ENCODE measurements around the gene ADRM1. TPM values are rescaled to one million over a fixed set of nuclear protein-coding genes. Genes with fewer than 3 reads are reported as not detected.

ADRM1 gene, protein sequence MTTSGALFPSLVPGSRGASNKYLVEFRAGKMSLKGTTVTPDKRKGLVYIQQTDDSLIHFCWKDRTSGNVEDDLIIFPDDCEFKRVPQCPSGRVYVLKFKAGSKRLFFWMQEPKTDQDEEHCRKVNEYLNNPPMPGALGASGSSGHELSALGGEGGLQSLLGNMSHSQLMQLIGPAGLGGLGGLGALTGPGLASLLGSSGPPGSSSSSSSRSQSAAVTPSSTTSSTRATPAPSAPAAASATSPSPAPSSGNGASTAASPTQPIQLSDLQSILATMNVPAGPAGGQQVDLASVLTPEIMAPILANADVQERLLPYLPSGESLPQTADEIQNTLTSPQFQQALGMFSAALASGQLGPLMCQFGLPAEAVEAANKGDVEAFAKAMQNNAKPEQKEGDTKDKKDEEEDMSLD
- total RNA-seq (2013; cell fraction: nucleolus; rRNA removed), result 20.8 and 22.6 TPM in 2 replicates
- 148 and 160 TPM in 2 replicates for total RNA-seq (2014; rRNA removed)
- 43.3 and 53.3 TPM in 2 replicates for total RNA-seq (2014; rRNA removed; fragmentation: Illumina TruSeq; extraction: Trizol)
- 117 and 125 TPM in 2 replicates for total RNA-seq (2021)
- polyA plus RNA-seq (2011; ENCODE audit: low read depth), result 17.4 TPM
- 33.1 and 67.0 TPM in 2 replicates for polyA plus RNA-seq (2011; rRNA removed)
- polyA plus RNA-seq (2011; cell fraction: cytosol; rRNA removed), result 84.8 and 158 TPM in 2 replicates
- 104 and 164 TPM in 2 replicates for polyA plus RNA-seq (2011; cell fraction: nucleus; rRNA removed)
- 51.6 and 61.0 TPM in 2 replicates for polyA plus RNA-seq (2012)
- 10.2 and 34.3 TPM in 2 replicates for polyA plus RNA-seq (2014; fragmentation: Illumina TruSeq; extraction: Trizol)
- 10 to 100 TPM in 1 of 2 experiments, 1 to 10 TPM in 1; 3.4 to 13.6 TPM for polyA plus RNA-seq (2014; fragmentation: Nextera tagmentation; extraction: Ambion mirVana)
- polyA plus RNA-seq (2014; rRNA removed), result 150 and 181 TPM in 2 replicates
- 100 to 1,000 TPM; 207 to 213 TPM for polyA plus RNA-seq (2016; fragmentation: Nextera tagmentation; extraction: Ambion mirVana)
- polyA minus RNA-seq (2011; rRNA and poly(A)+ RNA removed), result 28.0 and 62.4 TPM in 2 replicates
- polyA minus RNA-seq (2011; cell fraction: cytosol; rRNA and poly(A)+ RNA removed), result 30.9 and 42.4 TPM in 2 replicates
- polyA minus RNA-seq (2011; cell fraction: nucleus; rRNA and poly(A)+ RNA removed), result 30.0 and 51.8 TPM in 2 replicates
- percentile 77 among the genes with signal in this experiment for Bru-seq, nascent RNA
- BruChase-seq, experiment 1, labeled RNA remaining after a 6-hour chase, result percentile 90 among the genes with signal in this experiment
- percentile 85 among the genes with signal in this experiment for BruChase-seq, experiment 2, labeled RNA remaining after a 2-hour chase
- long read RNA-seq, experiment 1, transcript ADRM1-205 (9 exons, 1,361 nt), result minor isoform, 20 of 305 reads
- long read RNA-seq, experiment 1, transcript ADRM1-201 (10 exons, 1,478 nt), result major isoform, 207 of 305 reads
- long read RNA-seq, experiment 1, partial matches to known transcripts, result 16 of 305 reads
- long read RNA-seq, experiment 1, other reads (novel, unspliced or antisense), result 62 of 305 reads
- long read RNA-seq, experiment 2, transcript ADRM1-201 (10 exons, 1,478 nt), result major isoform, 70 of 93 reads
- long read RNA-seq, experiment 2, partial matches to known transcripts, result 4 of 93 reads
- long read RNA-seq, experiment 2, other reads (novel, unspliced or antisense), result 15 of 93 reads

DNA sequence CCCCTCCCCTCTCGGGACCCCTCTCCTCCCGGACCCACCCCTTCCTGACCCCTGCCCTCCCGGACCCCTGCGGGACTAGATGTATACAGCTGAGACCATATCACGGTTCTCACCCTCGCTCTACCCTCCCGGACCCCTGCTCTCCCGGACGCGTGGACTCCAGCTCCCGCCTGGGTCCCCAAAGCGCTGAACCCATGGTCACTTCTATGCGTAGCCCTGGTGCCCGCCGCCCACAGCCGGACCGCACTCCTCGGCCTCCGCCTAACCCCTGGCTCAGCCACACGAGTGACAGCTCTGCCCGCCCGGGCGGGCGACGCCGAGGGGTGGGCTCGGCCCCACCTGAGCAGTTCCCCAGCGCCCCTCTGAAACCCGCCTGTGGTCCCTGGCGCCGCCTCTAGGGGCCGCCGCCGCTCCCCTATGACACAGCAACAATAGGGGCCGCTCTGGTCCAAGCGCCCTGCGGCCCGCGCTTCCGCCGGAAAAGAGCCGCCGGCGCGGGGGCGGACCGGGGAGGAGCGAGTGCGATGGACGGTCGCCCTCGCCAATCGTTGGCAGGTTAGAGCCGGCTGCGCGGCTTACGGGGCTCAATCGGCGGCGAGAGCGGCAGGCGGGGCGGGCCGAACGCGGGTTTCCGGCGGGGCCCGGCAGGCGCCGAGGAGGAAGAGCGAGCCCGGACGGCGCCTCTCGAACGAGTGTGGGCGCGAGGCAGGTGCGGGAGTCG lies at the start of gene ADRM1:
Gene ADRM1 (plus strand): TSS at position 657 of the 721 bp plus-strand sequence. CDS start 572 bp downstream, outside the sequence.
- ATAC-seq (peak; percentile 93), FAIRE-seq (peak; percentile 95), DNase-seq (ENCODE audit: low read depth, low spot score) (peak; percentile 76)
- Histone ChIP-seq H3K9me3 (replicated peaks; ENCODE audit: control insufficient read depth, insufficient read depth, low read length) (no peaks in the 10 kb centered on the region), H3K27me3 (replicated peaks in 1 of 2; ENCODE audit: control insufficient read depth in 2 of 2, insufficient read depth in 2 of 2, low read length in 1 of 2) (no peaks in the 10 kb centered on the region), H3K4me1 (ENCODE audit: control insufficient read depth, insufficient read depth, low read length) (peaks cover 10% of the 10 kb centered on the region), H3K9ac (ENCODE audit: control insufficient read depth, insufficient read depth, low read length) (peak within 1 kb of the TSS; percentile 76), H3K4me2 (ENCODE audit: control insufficient read depth, insufficient read depth) (peak within 1 kb of the TSS; percentile 91), H3K27ac (ENCODE audit: control insufficient read depth, insufficient read depth) (peak within 1 kb of the TSS; percentile 90), H3K79me2 (ENCODE audit: control insufficient read depth, insufficient read depth, low read length) (peaks cover 34% of the 10 kb centered on the region), H3K4me3 (peak within 1 kb of the TSS; percentile 82), H3K36me3 (ENCODE audit: control insufficient read depth in 2 of 2, insufficient read depth in 2 of 2, low read length in 1 of 2) (peaks cover 11 to 16% of the 10 kb centered on the region in 2 experiments; a peak in 3 of 4 replicates), H4K20me1 (ENCODE audit: control insufficient read depth, insufficient read depth) (peaks cover 13% of the 10 kb centered on the region), H2AFZ (ENCODE audit: control insufficient read depth, low read depth, low read length) (peak within 1 kb of the TSS; percentile 86)
- ChIA-PET RAD21 (ENCODE audit: unreplicated experiment) (interaction anchor here (0.7 kb wide), 1 partner anchor 80 kb away, joined by 3 read pairs; no protein-coding TSS in a partner anchor), SMC1A (ENCODE audit: uncharacterized antibody, unreplicated experiment) (interaction anchor here (0.9 to 1.0 kb wide), 3 partner anchors 80 to 487 kb away, joined by 3 to 5 read pairs (median 4); no protein-coding TSS in a partner anchor), CTCF (interaction anchor here (0.6 to 3.7 kb wide), 8 partner anchors 14 to 530 kb away, joined by 3 to 38 read pairs (median 3); partner anchors contain the start of gene RPS21), POLR2A (interaction anchor here (0.6 to 0.7 kb wide), 2 partner anchors 342 to 1835 kb away, joined by 3 read pairs; no protein-coding TSS in a partner anchor)
- WGBS (ENCODE audit: insufficient coverage, insufficient replicate concordance, low lambda C conversion rate, missing lambda C conversion rate), result under 1% methylated on average over 66 of the region's 81 CpGs
- BruUV-seq (replicated peaks), result no TSS peak
- in situ Hi-C loops (cut with MboI) (loop anchor here (10.0 kb wide), 1 partner anchor 312 kb away; no protein-coding TSS in a partner anchor), intact Hi-C loops (cut with micrococcal nuclease; ENCODE audit: unreplicated experiment) (loop anchor here (1.0 to 5.0 kb wide), 5 partner anchors 37 to 490 kb away; partner anchors contain the start of gene RPS21)
- TF ChIP-seq EP300 (IDR thresholded peaks at IDR 0.05; ENCODE audit: borderline replicate concordance in 1 of 2, control insufficient read depth in 1 of 2, low read depth in 2 of 2, low read length in 2 of 2), result peak in 1 of 2 experiments; percentile 53; a peak in 1 of 4 replicates
- TF ChIP-seq SP1 (IDR thresholded peaks at IDR 0.05; ENCODE audit: low read depth, low read length), result peak; percentile 92
- peak; percentile 33 for TF ChIP-seq E4F1 (IDR thresholded peaks at IDR 0.05; ENCODE audit: borderline replicate concordance, partially characterized antibody)
- TF ChIP-seq ETV6 (conservative IDR thresholded peaks at IDR 0.05 in 1 of 2, IDR thresholded peaks at IDR 0.05 in 1 of 2; ENCODE audit: borderline replicate concordance in 1 of 2, low read depth in 1 of 2), result no peak
- peak; percentile 40; the same call in 1 of the 2 replicates for TF ChIP-seq POLR2AphosphoS5 (IDR thresholded peaks at IDR 0.05; ENCODE audit: low read length)
- TF ChIP-seq NFIC (IDR thresholded peaks at IDR 0.05; ENCODE audit: low read depth, low read length), result no peak
- TF ChIP-seq, protein P1, sequence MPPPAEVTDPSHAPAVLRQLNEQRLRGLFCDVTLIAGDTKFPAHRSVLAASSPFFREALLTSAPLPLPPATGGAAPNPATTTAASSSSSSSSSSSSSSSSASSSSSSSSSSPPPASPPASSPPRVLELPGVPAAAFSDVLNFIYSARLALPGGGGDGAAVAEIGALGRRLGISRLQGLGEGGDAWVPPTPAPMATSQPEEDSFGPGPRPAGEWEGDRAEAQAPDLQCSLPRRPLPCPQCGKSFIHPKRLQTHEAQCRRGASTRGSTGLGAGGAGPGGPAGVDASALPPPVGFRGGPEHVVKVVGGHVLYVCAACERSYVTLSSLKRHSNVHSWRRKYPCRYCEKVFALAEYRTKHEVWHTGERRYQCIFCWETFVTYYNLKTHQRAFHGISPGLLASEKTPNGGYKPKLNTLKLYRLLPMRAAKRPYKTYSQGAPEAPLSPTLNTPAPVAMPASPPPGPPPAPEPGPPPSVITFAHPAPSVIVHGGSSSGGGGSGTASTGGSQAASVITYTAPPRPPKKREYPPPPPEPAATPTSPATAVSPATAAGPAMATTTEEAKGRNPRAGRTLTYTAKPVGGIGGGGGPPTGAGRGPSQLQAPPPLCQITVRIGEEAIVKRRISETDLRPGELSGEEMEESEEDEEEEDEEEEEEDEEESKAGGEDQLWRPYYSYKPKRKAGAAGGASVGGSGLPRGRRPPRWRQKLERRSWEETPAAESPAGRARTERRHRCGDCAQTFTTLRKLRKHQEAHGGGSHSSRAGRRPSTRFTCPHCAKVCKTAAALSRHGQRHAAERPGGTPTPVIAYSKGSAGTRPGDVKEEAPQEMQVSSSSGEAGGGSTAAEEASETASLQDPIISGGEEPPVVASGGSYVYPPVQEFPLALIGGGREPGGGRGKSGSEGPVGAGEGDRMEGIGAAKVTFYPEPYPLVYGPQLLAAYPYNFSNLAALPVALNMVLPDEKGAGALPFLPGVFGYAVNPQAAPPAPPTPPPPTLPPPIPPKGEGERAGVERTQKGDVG (CRISPR knock-in tag; IDR thresholded peaks at IDR 0.05), result no peak
- TF ChIP-seq DPF2 (IDR thresholded peaks at IDR 0.05), result peak; percentile 99
- TF ChIP-seq CREM (IDR thresholded peaks at IDR 0.05; ENCODE audit: low read depth), result peak; percentile 64
